Prostate gland (tissue), 2 donors: Measurements from ENCODE around the gene TMEM81.

ENCODE experiments used
- POLR2A ChIP-seq: fragments of 450-650 bp; IDR thresholded peaks from one replicate; pipeline ENCODE4 v1.6.1; 2016; ENCODE audit warnings: antibody characterized with exemption, mild to moderate bottlenecking
- TF ChIP-seq, protein P1 (sequence below), 4 experiments: fragments of 200-600 bp in 2 of 4; fragments of 450-650 bp in 2 of 4; sonication (generic) in 2 of 4; IDR thresholded peaks; 1 replicate in 3 of 4; 2 replicates in 1 of 4; pipeline ENCODE4 v1.5.1; 2016 to 2019; ENCODE audit warnings: antibody characterized with exemption in 4 of 4, mild to moderate bottlenecking in 2 of 4, moderate library complexity in 2 of 4

DNA sequence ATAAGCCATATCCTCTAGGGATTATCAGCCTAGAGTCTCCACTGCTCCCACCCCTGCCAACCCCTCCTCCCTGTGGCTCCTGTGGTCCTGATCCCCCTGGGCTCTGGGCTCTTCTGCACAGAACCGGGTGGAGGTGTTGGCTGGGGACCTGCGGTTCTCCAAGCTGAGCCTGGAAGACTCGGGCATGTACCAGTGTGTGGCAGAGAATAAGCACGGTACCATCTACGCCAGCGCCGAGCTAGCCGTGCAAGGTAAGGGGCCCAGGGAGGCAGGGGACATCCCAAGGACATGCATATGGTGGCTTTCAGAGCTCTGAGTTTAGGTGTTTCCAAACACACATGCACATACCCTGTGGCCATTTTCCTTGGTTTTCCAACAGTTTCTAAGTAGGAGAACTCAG lies 21.9 kb downstream of the TMEM81 start:
- no peak for TF ChIP-seq POLR2A
- TF ChIP-seq, protein P1, sequence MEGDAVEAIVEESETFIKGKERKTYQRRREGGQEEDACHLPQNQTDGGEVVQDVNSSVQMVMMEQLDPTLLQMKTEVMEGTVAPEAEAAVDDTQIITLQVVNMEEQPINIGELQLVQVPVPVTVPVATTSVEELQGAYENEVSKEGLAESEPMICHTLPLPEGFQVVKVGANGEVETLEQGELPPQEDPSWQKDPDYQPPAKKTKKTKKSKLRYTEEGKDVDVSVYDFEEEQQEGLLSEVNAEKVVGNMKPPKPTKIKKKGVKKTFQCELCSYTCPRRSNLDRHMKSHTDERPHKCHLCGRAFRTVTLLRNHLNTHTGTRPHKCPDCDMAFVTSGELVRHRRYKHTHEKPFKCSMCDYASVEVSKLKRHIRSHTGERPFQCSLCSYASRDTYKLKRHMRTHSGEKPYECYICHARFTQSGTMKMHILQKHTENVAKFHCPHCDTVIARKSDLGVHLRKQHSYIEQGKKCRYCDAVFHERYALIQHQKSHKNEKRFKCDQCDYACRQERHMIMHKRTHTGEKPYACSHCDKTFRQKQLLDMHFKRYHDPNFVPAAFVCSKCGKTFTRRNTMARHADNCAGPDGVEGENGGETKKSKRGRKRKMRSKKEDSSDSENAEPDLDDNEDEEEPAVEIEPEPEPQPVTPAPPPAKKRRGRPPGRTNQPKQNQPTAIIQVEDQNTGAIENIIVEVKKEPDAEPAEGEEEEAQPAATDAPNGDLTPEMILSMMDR (IDR thresholded peaks at IDR 0.05), result no peak
